Cortex of kidney (tissue), 1 donor: ENCODE results near the gene RBMS3.

Source experiments
- DNase-seq: peaks from one replicate; lab custom pipeline; 2025; lab: John Stamatoyannopoulos, UW

The RBMS3 gene

GRCh38 chr3:29525254-29525881, 244.5 kb downstream of the RBMS3 start:
- DNase-seq: no peak

GRCh38 chr3:29527246-29527645, 246.4 kb downstream of the RBMS3 start:
- no peak for DNase-seq

- DNase-seq: no peak
These were observed 250.8 kb downstream of the RBMS3 start for GRCh38 chr3:29531644-29532043.

GRCh38 chr3:29532473-29532872, 251.6 kb downstream of the RBMS3 start:
- no peak for DNase-seq

GRCh38 chr3:29534006-29534405, 253.1 kb downstream of the RBMS3 start:
- DNase-seq: no peak

GRCh38 chr3:29536016-29536758, 255.3 kb downstream of the RBMS3 start:
- no peak for DNase-seq

- no peak for DNase-seq
These were observed 257.2 kb downstream of the RBMS3 start for GRCh38 chr3:29537889-29538609.

GRCh38 chr3:29538610-29538958, 257.7 kb downstream of the RBMS3 start:
- DNase-seq: no peak

- DNase-seq: no peak
These were observed 259.7 kb downstream of the RBMS3 start for GRCh38 chr3:29540544-29540943.

GRCh38 chr3:29544701-29545363, 264.0 kb downstream of the RBMS3 start:
- no peak for DNase-seq

- DNase-seq: no peak
These were observed 264.7 kb downstream of the RBMS3 start for GRCh38 chr3:29545615-29546014.

- no peak for DNase-seq
These were observed 271.2 kb downstream of the RBMS3 start for GRCh38 chr3:29552051-29552450.

GRCh38 chr3:29554566-29554965, 273.7 kb downstream of the RBMS3 start:
- DNase-seq: no peak

GRCh38 chr3:29555590-29555989, 274.7 kb downstream of the RBMS3 start:
- no peak for DNase-seq

- DNase-seq: no peak
These were observed 276.3 kb downstream of the RBMS3 start for GRCh38 chr3:29557186-29557585.

GRCh38 chr3:29557825-29558224, 277.0 kb downstream of the RBMS3 start:
- DNase-seq: no peak

GRCh38 chr3:29559741-29560465, 279.0 kb downstream of the RBMS3 start:
- no peak for DNase-seq

GRCh38 chr3:29561651-29562149, 280.8 kb downstream of the RBMS3 start:
- DNase-seq: no peak

- no peak for DNase-seq
These were observed 284.4 kb downstream of the RBMS3 start for GRCh38 chr3:29565236-29565635.

GRCh38 chr3:29567501-29567900, 286.6 kb downstream of the RBMS3 start:
- no peak for DNase-seq

GRCh38 chr3:29568355-29568754, 287.5 kb downstream of the RBMS3 start:
- no peak for DNase-seq

- no peak for DNase-seq
These were observed 295.3 kb downstream of the RBMS3 start for GRCh38 chr3:29576181-29576580.
